LNCaP clone FGC (cell line): Measurements from ENCODE around the gene SERGEF.

Experiments used
- DNase-seq: peaks from one replicate; pipeline ENCODE4 v3.0.0-alpha.2; 2011; ENCODE audit warnings: low read depth
- H3K4me3 ChIP-seq: 2 replicates; pipeline ENCODE4 v1.5.1; 2011; ENCODE audit warnings: mild to moderate bottlenecking, low read depth, low read length, control low read depth
- TF ChIP-seq, protein P1 (sequence below): IDR thresholded peaks from 2 replicates; pipeline ENCODE4 v1.5.1; 2012; ENCODE audit warnings: mild to moderate bottlenecking; ENCODE audit not compliant: control insufficient read depth, insufficient read depth; ENCODE audit errors: extremely low read depth

Gene SERGEF

DNA sequence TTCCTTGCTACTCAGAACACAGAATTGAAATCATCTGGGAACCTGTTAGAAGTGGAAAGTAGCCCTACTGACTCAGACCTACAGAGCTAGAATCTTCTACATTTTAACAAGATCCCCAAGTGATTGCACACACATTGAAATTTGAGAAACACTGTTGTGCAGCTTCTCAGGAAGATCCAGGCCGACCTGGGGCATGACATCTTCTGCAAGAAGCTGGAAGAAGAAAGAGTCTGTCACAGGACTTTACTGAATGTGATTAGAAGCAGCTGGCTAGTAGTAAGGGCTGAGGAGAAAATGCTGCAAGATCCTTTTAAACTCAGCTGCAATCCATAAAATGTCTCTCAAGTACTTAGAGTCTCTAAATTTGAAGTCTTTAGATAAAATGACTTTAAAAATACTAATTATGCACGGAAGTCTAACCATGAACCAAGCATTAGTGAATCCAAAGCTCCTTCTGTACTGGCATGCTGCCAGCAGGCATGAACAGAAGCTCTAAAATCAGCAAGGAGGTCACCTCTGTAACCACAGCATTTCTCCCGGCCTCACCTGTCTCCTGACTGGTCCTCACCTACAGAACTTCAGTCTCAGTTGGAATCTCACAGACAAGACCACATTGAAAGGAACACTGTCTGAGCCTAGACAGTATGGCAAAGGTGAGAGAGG lies 85.0 kb downstream of the SERGEF start:
- TF ChIP-seq, protein P1, sequence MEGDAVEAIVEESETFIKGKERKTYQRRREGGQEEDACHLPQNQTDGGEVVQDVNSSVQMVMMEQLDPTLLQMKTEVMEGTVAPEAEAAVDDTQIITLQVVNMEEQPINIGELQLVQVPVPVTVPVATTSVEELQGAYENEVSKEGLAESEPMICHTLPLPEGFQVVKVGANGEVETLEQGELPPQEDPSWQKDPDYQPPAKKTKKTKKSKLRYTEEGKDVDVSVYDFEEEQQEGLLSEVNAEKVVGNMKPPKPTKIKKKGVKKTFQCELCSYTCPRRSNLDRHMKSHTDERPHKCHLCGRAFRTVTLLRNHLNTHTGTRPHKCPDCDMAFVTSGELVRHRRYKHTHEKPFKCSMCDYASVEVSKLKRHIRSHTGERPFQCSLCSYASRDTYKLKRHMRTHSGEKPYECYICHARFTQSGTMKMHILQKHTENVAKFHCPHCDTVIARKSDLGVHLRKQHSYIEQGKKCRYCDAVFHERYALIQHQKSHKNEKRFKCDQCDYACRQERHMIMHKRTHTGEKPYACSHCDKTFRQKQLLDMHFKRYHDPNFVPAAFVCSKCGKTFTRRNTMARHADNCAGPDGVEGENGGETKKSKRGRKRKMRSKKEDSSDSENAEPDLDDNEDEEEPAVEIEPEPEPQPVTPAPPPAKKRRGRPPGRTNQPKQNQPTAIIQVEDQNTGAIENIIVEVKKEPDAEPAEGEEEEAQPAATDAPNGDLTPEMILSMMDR, result no peak
- no peak overlapping the region for H3K4me3 ChIP-seq
- DNase-seq, result no peak

DNA sequence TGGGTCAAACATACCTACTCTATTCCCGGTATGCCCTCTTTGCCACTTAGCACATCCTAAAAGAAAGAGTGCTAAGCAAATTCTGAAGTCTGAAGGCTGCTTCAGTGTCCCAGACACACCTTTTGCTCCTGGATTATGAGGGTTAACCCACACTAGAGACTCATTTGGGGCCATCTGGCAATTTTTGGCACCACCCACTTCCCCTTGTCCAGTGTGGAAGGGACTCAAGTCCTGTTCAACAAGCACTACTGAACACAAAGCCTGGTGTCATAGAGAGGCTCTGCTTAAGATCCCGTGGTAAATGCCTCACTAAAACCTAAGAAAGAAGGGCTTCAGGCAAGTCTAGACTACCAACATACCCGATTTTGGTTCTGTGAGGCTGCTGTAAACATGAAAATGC lies 85.8 kb downstream of the SERGEF start:
- DNase-seq, result no peak
- TF ChIP-seq, protein P1, result no peak
- H3K4me3 ChIP-seq, result no peak overlapping the region

DNA sequence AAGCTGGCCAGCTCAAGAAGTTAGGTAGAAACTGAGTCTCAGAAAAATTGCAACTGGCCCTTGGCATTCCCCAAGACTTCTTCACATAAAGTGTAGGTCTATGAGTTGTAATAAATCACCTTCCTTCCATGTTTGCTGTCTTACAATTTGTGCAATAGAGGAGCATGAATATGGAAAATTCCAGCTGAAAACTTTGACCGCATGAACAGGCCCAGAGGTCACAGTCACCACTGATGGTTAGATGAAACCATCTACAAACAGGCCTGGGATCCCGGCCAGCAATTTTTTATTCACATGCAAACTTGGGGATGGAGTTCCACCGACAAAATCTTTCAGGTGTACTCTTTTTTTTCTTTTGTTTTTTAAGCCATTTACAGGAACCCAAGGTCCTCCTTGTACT lies 88.1 kb downstream of the SERGEF start:
- H3K4me3 ChIP-seq, result no peak overlapping the region
- no peak for DNase-seq
- TF ChIP-seq, protein P1, result no peak

DNA sequence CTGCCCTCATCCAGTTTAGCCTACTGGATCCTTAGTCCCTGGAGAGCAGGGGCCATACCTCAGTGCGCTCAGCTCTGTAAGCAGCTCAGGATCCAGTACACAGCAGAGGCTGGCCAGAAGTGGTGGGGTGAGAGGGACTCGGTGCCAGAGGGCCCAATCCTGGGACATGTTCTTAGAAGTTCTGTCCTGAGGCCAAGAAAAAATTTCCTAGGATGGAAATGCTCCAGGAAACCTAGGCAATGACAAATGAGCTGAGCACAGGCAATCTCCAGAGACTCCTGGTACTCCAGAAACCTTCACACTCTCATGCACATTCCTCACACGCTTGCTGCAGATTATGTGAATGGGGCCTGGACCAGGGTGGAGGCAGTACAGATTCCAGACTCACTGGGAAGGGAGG lies 89.6 kb downstream of the SERGEF start:
- TF ChIP-seq, protein P1, result no peak
- DNase-seq, result no peak
- H3K4me3 ChIP-seq, result no peak overlapping the region

DNA sequence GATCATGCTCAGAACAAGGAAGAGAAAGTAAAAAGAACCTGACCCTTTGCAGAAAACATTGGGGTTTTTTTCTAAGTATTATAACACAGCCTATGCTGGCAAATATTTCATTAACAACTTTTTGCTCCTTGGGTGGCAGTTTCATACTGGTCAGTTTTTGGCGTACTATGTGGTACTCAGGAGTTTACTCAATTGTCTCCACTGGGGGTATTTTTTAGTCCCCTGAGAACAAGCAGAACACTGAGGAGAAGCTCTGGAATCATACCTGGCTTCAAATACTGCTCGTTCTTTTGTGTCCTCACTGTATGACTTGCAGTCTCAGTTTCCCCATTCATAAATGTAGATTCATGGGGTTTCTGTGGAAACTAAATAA lies 90.4 kb downstream of the SERGEF start:
- TF ChIP-seq, protein P1, result no peak
- H3K4me3 ChIP-seq, result no peak overlapping the region
- no peak for DNase-seq

DNA sequence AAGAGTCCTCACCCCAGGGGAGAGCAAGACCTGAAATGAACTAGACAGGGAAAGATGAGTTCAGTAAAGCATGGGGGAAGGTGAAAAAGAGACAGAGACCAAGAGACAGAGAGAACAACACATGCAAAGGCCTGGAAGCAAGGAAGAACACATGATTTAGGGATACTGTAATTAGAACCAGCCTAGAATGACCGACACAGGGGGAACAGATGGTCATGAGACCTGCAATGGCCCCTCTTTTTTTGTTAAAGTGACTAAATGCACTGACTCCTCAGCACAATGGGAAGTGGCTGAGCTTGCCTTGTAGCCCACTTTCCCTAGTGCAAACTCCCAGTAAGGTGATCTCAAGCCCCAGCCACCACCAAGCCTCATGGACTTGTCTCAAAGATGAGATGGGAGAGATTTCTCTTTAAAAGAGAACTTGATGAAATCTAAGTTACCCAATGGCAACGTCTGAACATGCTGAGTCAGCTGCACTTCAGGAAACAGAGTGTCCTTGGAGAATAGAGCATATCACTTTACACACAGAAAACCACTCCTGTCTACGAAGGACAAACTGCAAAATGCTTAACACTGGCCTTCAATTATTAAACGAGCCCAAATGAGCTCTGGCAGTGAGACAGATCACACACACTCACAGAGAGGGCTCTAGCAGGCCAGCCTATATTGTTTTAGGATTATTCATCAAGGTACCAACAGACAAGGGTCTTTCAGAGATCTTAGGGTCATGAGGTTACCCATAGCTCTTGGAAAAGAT lies 91.0 kb downstream of the SERGEF start:
- TF ChIP-seq, protein P1, result no peak
- no peak overlapping the region for H3K4me3 ChIP-seq
- no peak for DNase-seq

DNA sequence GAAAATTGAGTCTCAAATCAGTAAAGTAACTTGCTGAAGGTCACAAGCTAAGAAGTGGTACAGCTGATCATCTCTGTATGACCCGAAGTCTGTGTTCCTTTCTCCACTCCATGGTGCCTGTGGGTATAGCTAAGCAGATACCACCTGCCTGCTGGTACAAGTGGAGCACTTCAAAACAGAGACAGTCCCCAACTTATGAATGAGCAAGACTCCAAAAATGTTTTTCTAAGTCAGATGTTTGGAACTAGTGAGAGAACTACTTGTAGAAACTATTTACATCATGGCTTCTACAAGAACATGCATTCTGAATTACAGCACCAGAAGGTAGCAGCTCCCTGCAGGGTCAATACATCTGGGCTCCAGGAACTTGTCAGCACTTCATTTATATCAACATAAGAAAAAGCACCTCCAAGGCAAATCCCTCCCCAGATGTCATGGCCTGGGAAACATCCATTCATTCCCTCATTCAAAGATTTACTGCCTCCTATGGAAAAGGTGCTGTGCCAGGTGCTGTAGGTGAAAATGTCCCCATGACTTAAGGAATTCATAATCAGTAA lies 94.7 kb downstream of the SERGEF start:
- no peak for DNase-seq
- TF ChIP-seq, protein P1, result no peak

More for the DNA sequence above, 94.7 kb downstream of the SERGEF start:
- H3K4me3 ChIP-seq, result no peak overlapping the region
